ENCODE data around the gene EFNA5. TPM values are rescaled to one million over a fixed set of nuclear protein-coding genes. Genes with fewer than 3 reads are reported as not detected.

The EFNA5 gene
- polyA plus RNA-seq, 2 donors, result 3.4 to 4.9 TPM

GRCh38 chr5:107580889-107581820 is 89.6 kb downstream of the EFNA5 start:
- WGBS, 2 donors, result 74% methylated on average over 8 of the region's 8 CpGs
- Histone ChIP-seq H3K27ac (ENCODE audit: low read depth in 2 of 2, low read length in 1 of 2) (no peak overlapping the region), H3K27me3 (ENCODE audit: control insufficient read depth in 1 of 2, insufficient read depth in 2 of 2, low read length in 2 of 2) (no peaks in the 10 kb centered on the region)

GRCh38 chr5:107578051-107578635 is 92.6 kb downstream of the EFNA5 start:
- Histone ChIP-seq H3K27me3 (ENCODE audit: control insufficient read depth in 1 of 2, insufficient read depth in 2 of 2, low read length in 2 of 2) (no peaks in the 10 kb centered on the region), H3K4me3 (ENCODE audit: low read depth in 1 of 2, low read length in 2 of 2) (no peak overlapping the region), H3K4me1 (ENCODE audit: control insufficient read depth in 2 of 2, insufficient read depth in 2 of 2, low read length in 1 of 2) (no peaks in the 10 kb centered on the region), H3K36me3 (ENCODE audit: control insufficient read depth in 2 of 2, insufficient read depth in 2 of 2, low read length in 1 of 2) (no peaks in the 10 kb centered on the region), H3K9me3 (ENCODE audit: control insufficient read depth in 2 of 2, insufficient read depth in 1 of 2, low read depth in 1 of 2, low read length in 1 of 2) (no peaks in the 10 kb centered on the region), H3K27ac (ENCODE audit: low read depth in 2 of 2, low read length in 1 of 2) (peak overlapping the region in 1 of 2 donors; percentile 64)
- 76% methylated on average over 4 of the region's 4 CpGs for WGBS, 2 donors

More at GRCh38 chr5:107580889-107581820, 89.6 kb downstream of the EFNA5 start:
- H3K4me1 ChIP-seq (ENCODE audit: control insufficient read depth in 2 of 2, insufficient read depth in 2 of 2, low read length in 1 of 2), result no peaks in the 10 kb centered on the region
- no peaks in the 10 kb centered on the region for H3K9me3 ChIP-seq (ENCODE audit: control insufficient read depth in 2 of 2, insufficient read depth in 1 of 2, low read depth in 1 of 2, low read length in 1 of 2)
- H3K36me3 ChIP-seq (ENCODE audit: control insufficient read depth in 2 of 2, insufficient read depth in 2 of 2, low read length in 1 of 2), result no peaks in the 10 kb centered on the region
- H3K4me3 ChIP-seq (ENCODE audit: low read depth in 1 of 2, low read length in 2 of 2), result no peak overlapping the region

- H3K27ac ChIP-seq (ENCODE audit: low read depth in 2 of 2, low read length in 1 of 2), result peak overlapping the region in 1 of 2 donors; percentile 1
- no peaks in the 10 kb centered on the region for H3K4me1 ChIP-seq (ENCODE audit: control insufficient read depth in 2 of 2, insufficient read depth in 2 of 2, low read length in 1 of 2)
- WGBS, 2 donors, result 83 to 84% methylated on average over 8 of the region's 8 CpGs
- H3K4me3 ChIP-seq (ENCODE audit: low read depth in 1 of 2, low read length in 2 of 2), result no peak overlapping the region
- H3K9me3 ChIP-seq (ENCODE audit: control insufficient read depth in 2 of 2, insufficient read depth in 1 of 2, low read depth in 1 of 2, low read length in 1 of 2), result no peaks in the 10 kb centered on the region
- no peaks in the 10 kb centered on the region for H3K36me3 ChIP-seq (ENCODE audit: control insufficient read depth in 2 of 2, insufficient read depth in 2 of 2, low read length in 1 of 2)
- H3K27me3 ChIP-seq (ENCODE audit: control insufficient read depth in 1 of 2, insufficient read depth in 2 of 2, low read length in 2 of 2), result no peaks in the 10 kb centered on the region
Measured at GRCh38 chr5:107577394-107577950, 93.3 kb downstream of the EFNA5 start.

GRCh38 chr5:107576736-107577393 is 93.9 kb downstream of the EFNA5 start:
- 61 to 77% methylated on average over 3 of the region's 3 CpGs for WGBS, 2 donors
- Histone ChIP-seq H3K27ac (ENCODE audit: low read depth in 2 of 2, low read length in 1 of 2) (peak overlapping the region; percentile 22 to 35), H3K27me3 (ENCODE audit: control insufficient read depth in 1 of 2, insufficient read depth in 2 of 2, low read length in 2 of 2) (no peaks in the 10 kb centered on the region), H3K36me3 (ENCODE audit: control insufficient read depth in 2 of 2, insufficient read depth in 2 of 2, low read length in 1 of 2) (no peaks in the 10 kb centered on the region), H3K4me3 (ENCODE audit: low read depth in 1 of 2, low read length in 2 of 2) (no peak overlapping the region), H3K4me1 (ENCODE audit: control insufficient read depth in 2 of 2, insufficient read depth in 2 of 2, low read length in 1 of 2) (no peaks in the 10 kb centered on the region), H3K9me3 (ENCODE audit: control insufficient read depth in 2 of 2, insufficient read depth in 1 of 2, low read depth in 1 of 2, low read length in 1 of 2) (no peaks in the 10 kb centered on the region)

GRCh38 chr5:107576155-107576554 is 94.6 kb downstream of the EFNA5 start:
- no peaks in the 10 kb centered on the region for H3K27me3 ChIP-seq (ENCODE audit: control insufficient read depth in 1 of 2, insufficient read depth in 2 of 2, low read length in 2 of 2)
- no peak overlapping the region for H3K27ac ChIP-seq (ENCODE audit: low read depth in 2 of 2, low read length in 1 of 2)
- H3K4me3 ChIP-seq (ENCODE audit: low read depth in 1 of 2, low read length in 2 of 2), result no peak overlapping the region
- no peaks in the 10 kb centered on the region for H3K9me3 ChIP-seq (ENCODE audit: control insufficient read depth in 2 of 2, insufficient read depth in 1 of 2, low read depth in 1 of 2, low read length in 1 of 2)
- WGBS, 2 donors, result 80% methylated on average over 4 of the region's 4 CpGs
- no peaks in the 10 kb centered on the region for H3K36me3 ChIP-seq (ENCODE audit: control insufficient read depth in 2 of 2, insufficient read depth in 2 of 2, low read length in 1 of 2)
- H3K4me1 ChIP-seq (ENCODE audit: control insufficient read depth in 2 of 2, insufficient read depth in 2 of 2, low read length in 1 of 2), result no peaks in the 10 kb centered on the region

GRCh38 chr5:107574287-107574686 is 96.5 kb downstream of the EFNA5 start:
- no peaks in the 10 kb centered on the region for H3K36me3 ChIP-seq (ENCODE audit: control insufficient read depth in 2 of 2, insufficient read depth in 2 of 2, low read length in 1 of 2)
- H3K27me3 ChIP-seq (ENCODE audit: control insufficient read depth in 1 of 2, insufficient read depth in 2 of 2, low read length in 2 of 2), result no peaks in the 10 kb centered on the region
- no peak overlapping the region for H3K4me3 ChIP-seq (ENCODE audit: low read depth in 1 of 2, low read length in 2 of 2)
- 93 to 100% methylated on average over 1 of the region's 1 CpG for WGBS, 2 donors
- no peaks in the 10 kb centered on the region for H3K9me3 ChIP-seq (ENCODE audit: control insufficient read depth in 2 of 2, insufficient read depth in 1 of 2, low read depth in 1 of 2, low read length in 1 of 2)
- H3K27ac ChIP-seq (ENCODE audit: low read depth in 2 of 2, low read length in 1 of 2), result no peak overlapping the region
- peaks cover 0 to 2% of the 10 kb centered on the region in 2 donors for H3K4me1 ChIP-seq (ENCODE audit: control insufficient read depth in 2 of 2, insufficient read depth in 2 of 2, low read length in 1 of 2)

GRCh38 chr5:107572715-107573368 is 97.9 kb downstream of the EFNA5 start:
- Histone ChIP-seq H3K9me3 (ENCODE audit: control insufficient read depth in 2 of 2, insufficient read depth in 1 of 2, low read depth in 1 of 2, low read length in 1 of 2) (no peaks in the 10 kb centered on the region), H3K4me3 (ENCODE audit: low read depth in 1 of 2, low read length in 2 of 2) (no peak overlapping the region), H3K27ac (ENCODE audit: low read depth in 2 of 2, low read length in 1 of 2) (peak overlapping the region; percentile 14 to 49)

GRCh38 chr5:107571621-107572536 is 98.9 kb downstream of the EFNA5 start:
- H3K9me3 ChIP-seq (ENCODE audit: control insufficient read depth in 2 of 2, insufficient read depth in 1 of 2, low read depth in 1 of 2, low read length in 1 of 2), result no peaks in the 10 kb centered on the region
- H3K4me3 ChIP-seq (ENCODE audit: low read depth in 1 of 2, low read length in 2 of 2), result peak overlapping the region; percentile 26 to 48
- no peaks in the 10 kb centered on the region for H3K27me3 ChIP-seq (ENCODE audit: control insufficient read depth in 1 of 2, insufficient read depth in 2 of 2, low read length in 2 of 2)
- 3 to 4% methylated on average over 26 of the region's 26 CpGs for WGBS, 2 donors
- peak overlapping the region; percentile 83 to 96 for H3K27ac ChIP-seq (ENCODE audit: low read depth in 2 of 2, low read length in 1 of 2)
- peaks cover 0 to 2% of the 10 kb centered on the region in 2 donors for H3K4me1 ChIP-seq (ENCODE audit: control insufficient read depth in 2 of 2, insufficient read depth in 2 of 2, low read length in 1 of 2)
- no peaks in the 10 kb centered on the region for H3K36me3 ChIP-seq (ENCODE audit: control insufficient read depth in 2 of 2, insufficient read depth in 2 of 2, low read length in 1 of 2)

More at GRCh38 chr5:107572715-107573368, 97.9 kb downstream of the EFNA5 start:
- 55 to 74% methylated on average over 8 of the region's 8 CpGs for WGBS, 2 donors
- Histone ChIP-seq H3K27me3 (ENCODE audit: control insufficient read depth in 1 of 2, insufficient read depth in 2 of 2, low read length in 2 of 2) (no peaks in the 10 kb centered on the region), H3K4me1 (ENCODE audit: control insufficient read depth in 2 of 2, insufficient read depth in 2 of 2, low read length in 1 of 2) (peaks cover 0 to 2% of the 10 kb centered on the region in 2 donors), H3K36me3 (ENCODE audit: control insufficient read depth in 2 of 2, insufficient read depth in 2 of 2, low read length in 1 of 2) (no peaks in the 10 kb centered on the region)

All from esophagus (tissue), 2 donors.